HL-60 (cell line): Measurements from ENCODE around the gene CELA2B.

Source experiments
- DNase-seq, 2 experiments: peaks; one replicate each; pipeline ENCODE4 v3.0.0-alpha.2; 2010 to 2020; ENCODE audit warnings: low read depth in 1 of 2, low spot score in 1 of 2
- H3K27ac ChIP-seq: fragments of 250-450 bp; sonication (Bioruptor Pico); replicated peaks from 2 replicates; pipeline ENCODE4 v1.5.1; 2020; ENCODE audit warnings: mild to moderate bottlenecking, moderate library complexity
- H3K27me3 ChIP-seq: fragments of 250-450 bp; sonication (Bioruptor Pico); 2 replicates; pipeline ENCODE4 v1.5.1; 2021; ENCODE audit warnings: mild to moderate bottlenecking, moderate library complexity; ENCODE audit not compliant: insufficient read depth, poor library complexity, severe bottlenecking
- H3K4me3 ChIP-seq: replicated peaks from 2 replicates; pipeline ENCODE4 v1.5.1; 2011; ENCODE audit warnings: mild to moderate bottlenecking, control low read depth, low read length; ENCODE audit not compliant: insufficient read depth
- CTCF ChIP-seq: IDR thresholded peaks from one replicate; pipeline ENCODE4 v1.5.1; 2011; ENCODE audit warnings: low read length, control low read depth, inconsistent platforms; ENCODE audit not compliant: insufficient read depth
- GABPA ChIP-seq: IDR thresholded peaks from 2 replicates; pipeline ENCODE4 v1.6.1; 2012; ENCODE audit warnings: low read depth
- POLR2AphosphoS5 ChIP-seq: IDR thresholded peaks from 2 replicates; pipeline ENCODE4 v1.6.1; 2012; ENCODE audit warnings: low read depth
- SPI1 ChIP-seq: IDR thresholded peaks from 2 replicates; pipeline ENCODE4 v1.6.1; 2012; ENCODE audit warnings: low read depth, mild to moderate bottlenecking, borderline replicate concordance
- TF ChIP-seq, protein P1 (sequence below): IDR thresholded peaks from 2 replicates; pipeline ENCODE4 v1.6.1; 2012; ENCODE audit warnings: low read depth; ENCODE audit not compliant: insufficient replicate concordance

CELA2B gene

DNA sequence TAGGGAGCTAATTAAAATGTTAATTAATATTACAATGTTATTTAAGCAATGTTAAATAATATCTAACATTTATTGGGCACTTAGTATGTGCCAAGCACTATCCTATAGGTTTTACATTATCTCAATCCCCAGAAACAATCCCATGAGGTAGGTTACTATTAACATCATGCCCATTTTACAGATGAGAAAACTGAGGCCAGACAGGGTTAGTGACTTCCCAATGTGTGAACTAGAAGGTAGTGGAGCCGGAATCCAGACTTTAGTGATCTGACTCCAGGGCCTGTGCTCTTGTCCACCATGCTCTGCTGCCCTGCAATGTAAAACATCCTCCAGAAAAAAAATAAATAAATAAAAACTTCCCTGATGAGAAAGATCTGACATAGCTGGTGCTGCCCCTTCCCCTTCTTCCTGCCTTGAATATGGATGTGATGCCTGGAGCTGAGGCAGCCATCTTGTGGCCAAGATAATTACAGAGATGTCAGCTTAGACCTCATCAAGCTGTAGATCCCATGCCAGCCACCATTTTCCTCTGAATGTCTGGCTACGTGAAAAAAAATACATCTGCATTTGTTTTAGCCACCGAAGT, 26.9 kb upstream of the CELA2B start:
- no peak for TF ChIP-seq CTCF
- TF ChIP-seq POLR2AphosphoS5 = no peak
- no peak for TF ChIP-seq GABPA
- TF ChIP-seq, protein P1, sequence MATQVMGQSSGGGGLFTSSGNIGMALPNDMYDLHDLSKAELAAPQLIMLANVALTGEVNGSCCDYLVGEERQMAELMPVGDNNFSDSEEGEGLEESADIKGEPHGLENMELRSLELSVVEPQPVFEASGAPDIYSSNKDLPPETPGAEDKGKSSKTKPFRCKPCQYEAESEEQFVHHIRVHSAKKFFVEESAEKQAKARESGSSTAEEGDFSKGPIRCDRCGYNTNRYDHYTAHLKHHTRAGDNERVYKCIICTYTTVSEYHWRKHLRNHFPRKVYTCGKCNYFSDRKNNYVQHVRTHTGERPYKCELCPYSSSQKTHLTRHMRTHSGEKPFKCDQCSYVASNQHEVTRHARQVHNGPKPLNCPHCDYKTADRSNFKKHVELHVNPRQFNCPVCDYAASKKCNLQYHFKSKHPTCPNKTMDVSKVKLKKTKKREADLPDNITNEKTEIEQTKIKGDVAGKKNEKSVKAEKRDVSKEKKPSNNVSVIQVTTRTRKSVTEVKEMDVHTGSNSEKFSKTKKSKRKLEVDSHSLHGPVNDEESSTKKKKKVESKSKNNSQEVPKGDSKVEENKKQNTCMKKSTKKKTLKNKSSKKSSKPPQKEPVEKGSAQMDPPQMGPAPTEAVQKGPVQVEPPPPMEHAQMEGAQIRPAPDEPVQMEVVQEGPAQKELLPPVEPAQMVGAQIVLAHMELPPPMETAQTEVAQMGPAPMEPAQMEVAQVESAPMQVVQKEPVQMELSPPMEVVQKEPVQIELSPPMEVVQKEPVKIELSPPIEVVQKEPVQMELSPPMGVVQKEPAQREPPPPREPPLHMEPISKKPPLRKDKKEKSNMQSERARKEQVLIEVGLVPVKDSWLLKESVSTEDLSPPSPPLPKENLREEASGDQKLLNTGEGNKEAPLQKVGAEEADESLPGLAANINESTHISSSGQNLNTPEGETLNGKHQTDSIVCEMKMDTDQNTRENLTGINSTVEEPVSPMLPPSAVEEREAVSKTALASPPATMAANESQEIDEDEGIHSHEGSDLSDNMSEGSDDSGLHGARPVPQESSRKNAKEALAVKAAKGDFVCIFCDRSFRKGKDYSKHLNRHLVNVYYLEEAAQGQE = no peak
- no peak for TF ChIP-seq SPI1
- Histone ChIP-seq H3K27ac (no peak overlapping the region), H3K27me3 (peaks cover 4% of the 10 kb centered on the region), H3K4me3 (no peak overlapping the region)
- no peak for DNase-seq

DNA sequence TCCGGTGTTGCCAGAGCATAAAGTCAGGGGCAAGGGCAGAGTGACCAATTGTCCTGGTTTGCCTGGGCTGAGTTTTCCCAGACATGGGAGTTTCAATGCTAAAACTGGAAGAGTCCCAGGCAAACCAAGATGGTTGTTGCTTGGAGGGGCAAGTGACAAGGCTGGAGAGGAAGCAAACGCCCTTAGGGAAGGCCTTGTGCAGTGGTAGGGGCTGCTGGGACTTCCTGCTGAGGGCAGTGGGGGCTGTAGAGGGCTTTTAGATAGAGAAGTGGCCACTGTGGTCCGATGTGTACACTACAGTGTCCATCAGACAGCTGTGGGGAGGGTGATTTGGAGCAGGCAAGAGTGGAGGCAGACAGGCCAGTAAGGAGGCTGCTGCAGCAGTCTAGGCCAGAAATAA, 26.3 kb upstream of the CELA2B start:
- no peak for TF ChIP-seq GABPA
- TF ChIP-seq POLR2AphosphoS5 = no peak
- no peak for TF ChIP-seq SPI1
- TF ChIP-seq, protein P1 = no peak
- no peak for TF ChIP-seq CTCF
- Histone ChIP-seq H3K27ac (no peak overlapping the region), H3K4me3 (no peak overlapping the region), H3K27me3 (peaks cover 2% of the 10 kb centered on the region)
- DNase-seq = no peak

DNA sequence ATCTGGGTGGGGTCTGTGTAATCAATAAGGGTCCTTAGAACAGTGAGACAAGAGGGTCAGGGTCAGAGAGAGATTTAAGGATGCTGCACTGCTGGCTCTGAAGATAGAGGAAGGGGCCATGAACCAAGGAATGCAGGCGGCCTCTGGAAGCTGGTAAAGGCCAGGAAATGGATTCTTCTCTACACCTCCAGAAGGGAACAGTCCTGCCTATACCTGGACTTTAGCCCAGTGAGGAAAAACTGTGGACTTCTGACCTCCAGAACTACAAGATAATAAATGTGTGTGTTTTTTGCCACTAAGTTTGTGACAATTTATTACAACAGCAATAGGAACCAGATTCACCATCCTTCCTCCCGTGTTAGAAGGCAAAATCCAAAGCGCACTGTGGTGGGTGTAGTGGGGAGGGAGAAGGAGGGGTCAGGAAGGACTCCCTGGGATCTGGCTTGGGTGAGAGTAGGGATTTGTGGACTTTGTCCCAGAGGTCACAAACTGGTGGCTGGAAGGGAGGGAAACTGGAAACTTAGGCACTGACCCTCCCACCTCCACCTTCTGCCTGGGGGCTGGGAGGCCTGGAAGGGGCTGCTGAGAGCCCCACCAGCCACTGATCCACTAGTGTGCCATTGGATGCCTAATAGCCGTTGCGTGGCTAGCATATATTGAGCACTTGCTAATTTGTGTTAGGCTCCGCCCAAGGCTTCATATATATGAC, 24.7 kb upstream of the CELA2B start:
- TF ChIP-seq GABPA (no peak), CTCF (no peak), SPI1 (no peak), POLR2AphosphoS5 (no peak)
- TF ChIP-seq, protein P1 = no peak
- no peak overlapping the region for H3K27ac ChIP-seq
- DNase-seq = no peak

More for the DNA sequence above, 24.7 kb upstream of the CELA2B start:
- Histone ChIP-seq H3K27me3 (no peaks in the 10 kb centered on the region), H3K4me3 (no peak overlapping the region)
